Stimulated activated naive CD4-positive, alpha-beta T cell treated with Interleukin-2 at 50 U/mL for 16 hours (primary cell): ENCODE results near the gene PRDX5.

Source experiments
- DNase-seq: peaks from one replicate; lab custom pipeline; 2025; lab: John Stamatoyannopoulos, UW

PRDX5 gene

DNA sequence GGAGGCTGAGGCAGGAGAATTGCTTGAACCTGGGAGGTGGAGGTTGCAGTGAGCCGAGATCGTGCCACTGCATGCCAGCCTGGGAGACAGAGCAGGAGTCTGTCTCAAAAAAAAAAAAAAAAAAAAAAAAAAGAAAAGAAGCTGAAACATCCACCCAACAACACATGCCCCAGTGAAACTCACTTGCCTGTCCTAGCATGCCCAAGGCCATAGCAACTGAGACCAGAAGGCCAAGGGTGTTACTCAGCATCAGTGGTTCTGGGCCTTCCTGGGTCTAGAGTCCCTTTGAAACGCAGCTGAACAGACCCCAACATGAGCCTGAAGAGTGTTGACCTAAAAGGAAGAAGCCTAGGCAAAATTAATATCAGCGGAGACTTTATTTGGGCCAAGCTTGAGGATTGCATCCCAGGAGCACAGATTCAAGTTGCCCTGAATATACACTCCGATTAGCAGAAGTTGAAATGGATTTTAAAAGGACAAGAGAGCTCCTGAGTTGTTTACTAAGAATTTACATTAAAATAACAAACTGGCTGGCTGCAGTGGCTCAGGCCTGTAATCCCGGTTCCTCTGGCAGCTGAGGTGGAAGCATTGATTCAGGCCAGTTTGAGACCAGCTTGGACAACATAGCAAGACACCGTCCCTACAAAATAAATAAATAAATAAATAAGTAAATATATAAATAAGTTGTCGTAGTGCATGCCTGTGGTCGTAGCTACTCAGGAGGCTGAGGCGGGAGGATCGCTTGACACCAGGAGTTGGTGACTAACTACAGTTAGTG, 7.0 kb downstream of the PRDX5 start:
- DNase-seq = no peak

DNA sequence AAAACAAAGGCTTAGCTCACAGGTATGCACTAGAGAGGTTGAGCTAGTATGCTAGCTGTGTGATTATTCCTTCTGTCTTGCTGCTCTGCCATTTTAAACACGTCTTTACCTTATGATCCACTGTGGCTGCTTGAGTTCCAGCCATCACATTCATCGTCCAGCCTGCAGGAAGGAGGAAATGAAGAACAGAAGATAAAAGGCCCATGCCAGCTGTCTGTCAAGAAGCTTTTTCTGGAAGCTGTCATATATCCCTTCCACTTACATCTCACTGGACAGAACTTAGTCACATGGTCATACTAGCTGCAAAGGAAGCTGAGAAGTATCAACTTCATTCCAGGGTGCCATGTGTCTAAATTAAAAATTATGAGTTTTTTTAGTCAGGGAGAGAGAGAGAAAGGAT, 9.5 kb downstream of the PRDX5 start:
- no peak for DNase-seq

DNA sequence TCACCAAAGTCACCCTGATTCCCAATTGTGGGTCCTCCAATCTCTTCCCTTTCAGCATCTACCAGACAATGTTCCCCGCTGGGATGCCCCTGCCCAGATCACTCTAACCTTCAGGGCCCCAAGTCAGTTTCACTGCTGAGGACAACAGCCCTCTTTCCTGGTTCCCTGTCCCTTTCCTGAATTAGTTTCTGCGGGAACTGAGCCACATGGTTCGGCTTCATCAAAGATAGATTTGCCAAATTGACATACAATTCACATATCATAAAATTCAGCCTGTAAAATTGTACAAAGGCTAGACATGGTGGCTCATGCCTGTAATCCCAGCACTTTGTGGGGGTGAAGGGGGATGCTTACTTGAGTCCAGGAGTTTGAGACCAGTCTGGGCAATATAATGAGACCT, 10.1 kb downstream of the PRDX5 start:
- DNase-seq = no peak

DNA sequence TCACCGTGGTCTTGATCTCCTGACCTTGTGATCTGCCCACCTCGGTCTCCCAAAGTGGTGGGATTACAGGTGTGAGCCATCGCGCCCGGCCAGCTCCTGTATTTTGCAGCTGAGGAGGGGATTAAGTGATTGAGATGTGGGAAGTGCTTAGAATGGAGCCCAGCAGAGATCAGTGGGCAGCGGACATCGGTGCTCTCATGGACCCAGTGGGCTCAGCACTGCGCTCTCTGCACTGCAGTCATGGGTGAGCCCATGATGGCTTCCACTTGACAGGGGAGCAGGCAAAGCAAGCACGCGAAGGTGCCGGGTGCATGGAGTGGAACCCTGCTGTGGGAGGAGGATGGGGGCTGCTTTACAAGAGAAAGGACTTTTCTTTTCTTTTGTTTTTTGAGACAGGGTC, 13.0 kb downstream of the PRDX5 start:
- no peak for DNase-seq

DNA sequence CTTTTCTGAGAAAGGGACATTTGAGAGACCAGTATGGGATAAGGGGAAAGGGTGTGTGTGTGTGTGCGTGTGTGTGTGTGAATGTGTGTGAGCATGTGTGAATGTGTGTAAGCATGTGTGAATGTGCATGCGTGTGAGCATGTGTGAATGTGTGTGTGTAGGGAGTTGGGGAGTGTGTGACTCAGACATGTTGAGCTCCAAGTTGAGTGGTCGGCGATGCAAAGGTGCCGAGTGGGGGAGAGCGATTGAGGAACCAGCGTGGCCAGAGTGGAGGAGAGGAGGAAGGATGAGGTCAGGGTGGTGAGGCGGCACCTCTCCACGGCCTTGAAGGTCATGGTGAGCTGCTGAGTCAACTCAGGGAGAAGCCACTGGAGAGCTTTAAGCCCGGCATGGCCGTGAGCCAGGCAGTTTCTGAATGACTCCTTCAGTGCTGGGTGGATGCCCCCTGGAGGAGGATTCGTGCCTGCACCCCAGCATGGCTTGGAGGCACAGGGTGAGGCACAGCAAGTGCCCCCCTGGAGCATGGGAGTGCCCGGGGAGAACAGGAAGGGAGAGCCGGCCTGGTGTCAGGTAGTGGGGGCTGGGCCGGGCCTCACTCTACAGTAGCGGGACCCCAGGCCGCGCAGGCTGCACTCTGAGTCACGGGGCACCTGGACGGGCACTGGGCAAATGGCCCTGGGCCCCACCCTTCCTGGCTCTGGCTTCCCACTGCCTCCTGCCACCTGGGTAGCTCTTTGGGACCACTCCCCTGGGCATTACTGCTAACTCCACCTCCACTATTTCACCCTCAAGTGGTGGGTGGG, 13.8 kb downstream of the PRDX5 start:
- DNase-seq = peak; percentile 66

DNA sequence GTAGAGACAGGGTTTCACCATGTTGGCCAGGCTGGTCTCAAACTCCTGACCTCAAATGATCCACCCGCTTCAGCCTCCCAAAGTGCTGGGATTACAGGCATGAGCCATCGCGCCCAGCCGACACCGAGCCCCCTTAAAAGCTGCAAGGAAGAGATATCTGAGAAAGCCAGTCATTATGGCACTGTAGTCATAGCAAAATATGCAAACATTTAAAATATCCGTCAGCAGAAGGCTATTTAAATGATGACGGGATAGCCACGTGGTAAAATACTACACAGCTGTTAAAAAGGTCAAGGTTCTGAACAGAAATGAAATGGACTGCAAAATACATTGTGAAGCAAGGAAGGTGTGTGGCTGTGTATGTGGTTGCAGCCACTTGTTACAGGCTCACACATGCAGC, 15.6 kb downstream of the PRDX5 start:
- DNase-seq = no peak

DNA sequence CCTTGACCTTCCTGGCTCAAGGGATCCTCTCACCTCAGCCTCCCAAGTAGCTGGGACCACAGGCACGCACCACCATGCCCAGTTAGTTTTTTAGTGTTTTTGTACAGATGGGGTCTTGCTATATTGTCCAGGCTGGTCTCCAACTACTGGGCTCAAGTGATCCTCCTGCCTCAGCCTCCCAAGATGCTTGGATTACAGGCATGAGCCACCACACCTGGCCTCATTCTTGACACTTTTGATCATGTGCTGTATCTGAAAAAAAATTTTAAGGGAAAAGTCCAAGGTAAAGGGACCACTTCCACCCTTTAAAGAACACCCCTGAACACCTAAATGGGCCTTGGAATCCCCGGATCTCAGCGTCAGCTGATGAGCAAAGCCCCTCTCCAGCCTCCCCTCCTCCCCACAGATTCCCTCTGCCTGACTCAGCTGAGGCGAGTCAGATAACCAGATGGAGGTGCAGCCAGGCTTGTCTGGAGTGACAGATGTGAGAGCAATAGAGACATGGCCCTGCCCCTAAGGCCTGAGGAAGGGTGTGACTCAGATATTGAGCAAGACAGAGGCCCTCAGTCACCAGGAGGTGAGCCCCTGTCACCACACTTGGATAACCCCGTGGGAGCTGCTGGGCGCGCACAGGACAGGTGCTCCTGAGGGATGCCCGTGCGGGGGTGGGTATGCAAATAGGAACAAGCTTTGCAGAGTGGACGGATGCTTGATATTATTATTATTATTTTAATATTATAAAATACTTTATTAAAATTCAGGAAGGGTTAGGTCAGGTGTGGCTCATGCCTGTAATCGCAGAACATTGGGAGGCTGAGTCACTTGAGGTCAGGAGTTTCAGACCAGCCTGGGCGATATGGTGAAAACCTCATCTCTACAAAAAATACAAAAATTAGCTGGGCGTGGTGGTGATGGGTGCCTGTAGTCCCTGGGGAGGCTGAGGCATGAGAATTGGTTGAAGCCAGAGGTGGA, 17.1 kb downstream of the PRDX5 start:
- DNase-seq = no peak

DNA sequence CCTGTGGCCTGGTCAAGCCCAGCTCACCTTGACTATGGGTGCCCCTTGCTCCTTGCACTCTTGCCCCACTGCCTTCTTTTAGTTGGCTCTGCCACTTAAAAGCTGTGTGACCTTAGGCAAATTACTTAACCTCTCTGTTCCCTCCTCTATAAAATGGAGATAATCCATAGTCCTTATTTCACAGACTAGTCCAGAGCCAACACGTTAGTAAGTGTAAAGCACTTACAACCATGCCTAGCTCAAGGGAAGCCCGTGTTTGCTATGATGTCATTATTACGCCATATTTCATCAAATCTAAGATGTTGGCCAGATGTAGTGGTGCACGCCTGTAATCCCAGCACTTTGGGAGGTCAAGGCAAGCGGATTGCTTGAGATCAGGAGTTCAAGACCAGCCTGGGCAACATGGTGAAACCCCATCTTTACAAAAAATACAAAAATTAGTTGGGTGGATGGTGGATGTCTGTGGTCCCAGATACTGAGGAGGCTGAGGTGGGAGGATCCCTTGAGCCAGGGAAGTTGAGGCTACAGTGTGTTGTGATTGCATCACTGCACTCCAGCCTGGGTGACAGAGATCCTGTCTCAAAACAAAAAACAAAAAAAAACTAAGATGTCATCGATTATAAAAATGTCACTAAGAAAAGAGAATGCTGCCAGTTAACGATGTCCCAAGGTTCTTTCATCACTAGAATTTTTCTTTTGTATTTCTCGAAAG, 19.8 kb downstream of the PRDX5 start:
- no peak for DNase-seq

DNA sequence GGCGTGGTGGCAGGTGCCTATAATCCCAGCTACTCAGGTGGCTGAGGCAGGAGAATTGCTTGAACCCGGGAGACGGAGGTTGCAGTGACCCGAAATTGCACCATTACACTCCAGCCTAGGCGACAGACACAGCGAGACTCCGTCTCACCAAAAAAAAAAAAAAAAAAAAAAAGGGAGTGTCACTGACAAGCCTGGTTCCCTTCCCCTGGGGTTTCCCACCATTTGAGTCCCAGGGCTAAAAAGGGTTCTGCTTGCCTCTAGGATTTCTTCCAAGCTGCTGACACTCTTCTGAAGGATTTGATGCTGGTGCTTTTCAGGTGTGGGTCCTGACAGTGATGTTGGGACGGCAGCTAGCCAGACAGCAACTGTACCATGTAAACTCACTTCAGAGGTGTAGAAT, 20.8 kb downstream of the PRDX5 start:
- no peak for DNase-seq

DNA sequence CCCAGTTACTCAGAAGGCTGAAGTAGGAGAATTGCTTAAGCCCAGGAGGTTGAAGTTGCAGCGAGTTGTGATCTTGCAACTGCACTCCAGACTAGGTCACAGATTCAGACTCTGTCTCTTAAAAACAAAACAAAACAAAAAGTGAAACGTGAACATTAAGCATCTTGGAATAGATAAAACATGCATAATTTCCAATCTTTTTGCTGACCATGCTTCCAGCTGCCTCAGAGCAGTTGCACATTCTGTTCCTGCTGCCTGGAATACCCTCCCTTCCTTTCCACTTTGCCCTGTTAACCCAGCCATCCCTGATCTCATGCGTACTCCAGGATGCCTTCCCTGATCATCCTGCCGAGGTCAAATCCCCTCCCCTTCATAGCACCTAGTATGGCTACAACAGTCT, 21.4 kb downstream of the PRDX5 start:
- DNase-seq = no peak

DNA sequence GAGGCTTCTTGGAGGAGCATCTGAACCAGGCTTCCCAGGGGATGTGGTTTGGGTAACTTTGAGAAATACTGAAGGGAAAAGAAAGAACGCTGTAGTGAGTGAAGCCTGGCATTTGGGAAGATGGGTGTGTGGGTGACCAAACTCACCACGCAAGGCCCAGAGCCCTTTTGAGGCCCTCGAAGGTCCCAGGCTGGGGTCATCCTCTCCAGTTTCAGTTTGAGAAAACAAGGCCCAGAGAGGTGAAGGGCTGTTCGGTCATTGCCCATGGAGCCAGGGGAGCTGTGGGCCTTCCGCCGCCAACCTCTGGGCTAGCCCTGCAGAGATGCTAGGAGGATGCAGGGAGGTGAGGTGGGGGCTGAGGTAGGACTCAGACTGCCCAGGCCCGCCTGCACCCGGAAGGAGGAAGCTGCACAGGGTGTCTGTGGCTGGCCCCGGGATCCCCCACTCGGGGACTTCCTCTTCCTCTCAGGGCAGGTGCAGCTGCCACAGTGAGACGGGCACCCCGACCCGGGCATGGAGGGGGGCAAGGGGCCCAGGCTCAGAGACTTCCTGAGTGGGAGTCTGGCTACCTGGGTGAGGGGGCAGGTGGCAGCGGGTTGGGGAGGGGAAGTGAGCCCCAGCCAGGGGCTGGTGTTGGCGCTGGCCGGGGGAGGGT, 22.0 kb downstream of the PRDX5 start, which contains the start of gene CCDC88B:
Gene CCDC88B, plus strand, starts transcription at position 451 of the 655 bp plus-strand sequence. Its CDS starts 63 bp downstream, at position 514.
- DNase-seq = peak; percentile 81

DNA sequence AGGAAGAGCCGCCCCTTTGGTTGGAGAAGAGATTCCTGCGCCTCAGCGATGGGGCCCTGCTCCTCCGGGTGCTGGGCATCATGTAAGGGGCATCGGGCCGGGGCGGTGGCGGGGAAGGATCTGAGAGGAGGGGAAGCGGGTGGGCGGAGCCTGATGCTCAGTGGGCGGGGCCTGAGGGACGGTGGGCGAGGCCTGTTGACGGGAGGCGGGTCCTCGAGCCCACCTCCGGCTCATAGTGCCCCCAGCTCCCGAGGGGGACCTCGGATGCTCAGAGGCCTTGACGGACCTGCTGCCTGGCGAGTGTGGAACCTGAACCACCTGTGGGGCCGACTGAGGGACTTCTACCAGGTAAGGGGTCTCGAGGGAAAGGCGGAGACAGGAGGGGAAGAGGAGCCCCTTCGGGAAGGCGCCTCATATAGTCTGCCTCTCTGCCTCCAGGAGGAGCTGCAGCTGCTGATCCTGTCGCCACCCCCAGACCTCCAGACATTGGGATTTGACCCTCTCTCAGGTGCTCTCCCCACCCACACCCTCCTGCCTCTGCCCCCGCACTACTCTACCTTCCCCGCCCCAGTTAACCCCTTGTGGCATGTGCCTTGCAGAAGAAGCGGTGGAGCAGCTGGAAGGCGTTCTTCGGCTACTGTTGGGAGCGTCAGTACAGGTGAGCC, 22.9 kb downstream of the PRDX5 start:
- peak; percentile 64 for DNase-seq

DNA sequence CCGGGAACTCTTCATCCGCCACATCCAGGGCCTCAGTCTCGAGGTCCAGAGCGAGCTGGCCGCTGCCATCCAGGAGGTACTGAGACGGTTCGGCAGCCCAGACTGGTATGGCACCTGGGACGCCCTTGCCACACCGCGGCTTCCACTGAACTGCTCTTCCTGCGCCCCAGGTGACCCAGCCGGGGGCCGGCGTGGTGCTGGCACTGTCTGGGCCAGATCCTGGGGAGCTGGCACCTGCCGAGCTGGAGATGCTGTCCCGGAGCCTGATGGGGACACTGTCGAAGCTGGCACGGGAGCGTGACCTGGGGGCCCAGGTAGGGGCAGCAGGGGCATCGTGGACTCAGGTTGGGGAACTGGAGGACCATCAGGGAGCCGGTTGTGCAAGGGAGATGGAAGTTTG, 23.5 kb downstream of the PRDX5 start:
- no peak for DNase-seq

DNA sequence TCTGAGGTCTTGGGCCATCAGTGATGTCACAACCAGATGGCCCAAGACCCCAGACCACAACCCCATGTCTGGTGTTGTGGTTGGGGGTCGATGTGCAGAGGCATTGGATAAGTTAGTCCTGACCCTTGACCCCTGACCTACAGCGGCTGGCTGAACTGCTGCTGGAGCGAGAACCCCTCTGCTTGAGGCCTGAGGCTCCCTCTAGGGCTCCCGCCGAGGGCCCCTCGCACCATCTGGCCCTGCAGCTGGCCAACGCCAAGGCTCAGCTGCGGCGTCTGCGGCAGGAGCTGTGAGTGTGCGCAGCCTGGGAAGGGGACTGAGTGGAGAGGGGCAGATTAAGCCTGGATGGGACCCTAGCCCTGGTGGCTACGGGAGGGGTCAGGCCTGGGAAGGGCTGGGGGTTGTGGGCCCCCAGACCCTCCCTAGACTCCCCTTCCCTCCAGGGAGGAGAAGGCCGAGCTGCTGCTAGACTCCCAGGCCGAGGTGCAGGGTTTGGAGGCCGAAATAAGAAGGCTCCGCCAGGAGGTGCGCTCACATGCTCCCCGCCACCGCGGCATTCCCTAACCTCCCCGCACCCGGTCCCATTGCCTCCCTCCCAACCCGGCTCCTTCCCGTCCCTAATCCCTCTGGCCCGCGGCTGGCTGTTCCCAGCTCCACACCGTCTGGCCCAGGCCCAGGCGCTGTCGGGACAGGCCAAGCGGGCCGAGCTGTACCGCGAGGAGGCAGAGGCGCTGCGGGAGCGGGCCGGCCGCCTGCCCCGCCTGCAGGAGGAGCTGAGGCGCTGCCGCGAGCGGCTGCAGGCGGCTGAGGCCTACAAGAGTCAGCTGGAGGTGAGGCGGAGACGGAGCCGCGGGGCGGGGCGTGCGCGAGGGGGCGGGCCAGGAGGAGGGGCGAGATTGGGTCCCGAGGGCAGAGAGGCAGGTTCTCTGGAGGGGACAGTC, 24.2 kb downstream of the PRDX5 start:
- DNase-seq = peak; percentile 80

DNA sequence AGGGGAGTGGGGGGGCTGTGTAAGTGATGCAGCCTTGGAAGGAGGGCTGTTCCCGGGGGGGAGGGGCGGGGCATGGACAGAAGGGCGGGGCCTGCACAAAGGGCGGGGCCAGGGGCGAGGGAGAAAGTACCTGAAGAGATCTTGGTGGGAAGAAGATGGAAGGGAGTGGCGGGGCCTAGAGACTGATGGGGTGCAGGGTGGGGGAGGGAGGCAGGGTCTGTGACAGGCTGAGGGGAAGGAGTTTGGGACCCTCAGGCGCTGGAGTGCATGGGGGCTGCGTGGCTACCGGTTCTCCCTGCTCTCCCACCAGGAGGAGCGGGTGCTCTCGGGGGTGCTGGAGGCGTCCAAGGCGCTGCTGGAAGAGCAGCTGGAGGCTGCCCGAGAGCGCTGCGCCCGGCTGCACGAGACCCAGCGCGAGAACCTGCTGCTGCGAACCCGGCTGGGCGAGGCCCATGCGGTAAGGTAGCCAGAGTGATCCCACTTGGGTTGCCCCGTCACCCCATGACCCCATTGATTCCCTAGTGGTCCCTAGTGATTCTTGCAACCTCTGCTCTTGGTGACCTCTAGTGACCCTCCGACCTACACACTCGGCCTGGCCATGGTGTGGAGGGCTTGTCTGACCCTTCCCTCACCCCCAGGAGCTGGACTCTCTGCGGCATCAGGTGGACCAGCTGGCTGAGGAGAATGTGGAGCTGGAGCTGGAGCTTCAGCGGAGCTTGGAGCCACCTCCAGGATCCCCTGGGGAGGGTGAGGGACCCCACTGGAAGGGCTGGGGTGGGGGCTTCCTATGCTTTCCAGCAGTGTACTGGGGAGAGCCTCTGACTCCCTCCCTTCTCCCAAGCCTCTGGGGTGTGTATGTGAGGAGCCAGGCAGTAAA, 25.2 kb downstream of the PRDX5 start:
- DNase-seq = no peak

DNA sequence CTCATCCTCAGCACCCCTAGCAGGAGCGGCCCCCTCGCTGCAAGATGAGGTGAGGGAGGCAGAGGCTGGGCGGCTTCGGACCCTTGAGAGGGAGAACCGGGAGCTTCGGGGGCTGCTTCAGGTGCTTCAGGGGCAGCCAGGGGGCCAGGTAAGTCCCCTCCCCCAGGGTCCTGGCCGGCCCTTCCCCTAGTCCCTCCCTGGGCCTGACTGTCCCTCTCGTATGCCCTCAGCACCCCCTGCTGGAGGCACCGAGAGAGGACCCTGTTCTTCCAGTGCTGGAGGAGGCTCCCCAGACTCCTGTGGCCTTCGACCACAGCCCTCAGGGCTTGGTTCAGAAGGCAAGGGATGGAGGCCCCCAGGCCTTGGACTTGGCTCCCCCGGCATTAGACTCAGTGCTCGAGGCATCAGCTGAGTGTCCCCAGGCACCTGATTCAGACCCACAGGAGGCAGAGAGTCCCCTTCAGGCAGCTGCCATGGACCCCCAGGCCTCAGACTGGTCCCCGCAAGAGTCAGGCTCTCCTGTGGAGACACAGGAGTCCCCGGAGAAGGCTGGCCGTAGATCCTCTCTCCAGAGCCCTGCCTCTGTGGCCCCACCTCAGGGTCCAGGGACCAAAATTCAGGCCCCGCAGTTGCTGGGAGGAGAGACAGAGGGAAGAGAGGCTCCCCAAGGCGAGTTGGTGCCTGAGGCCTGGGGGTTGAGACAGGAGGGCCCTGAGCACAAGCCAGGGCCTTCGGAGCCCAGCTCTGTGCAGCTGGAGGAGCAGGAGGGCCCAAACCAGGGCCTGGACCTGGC, 26.0 kb downstream of the PRDX5 start:
- DNase-seq = no peak

DNA sequence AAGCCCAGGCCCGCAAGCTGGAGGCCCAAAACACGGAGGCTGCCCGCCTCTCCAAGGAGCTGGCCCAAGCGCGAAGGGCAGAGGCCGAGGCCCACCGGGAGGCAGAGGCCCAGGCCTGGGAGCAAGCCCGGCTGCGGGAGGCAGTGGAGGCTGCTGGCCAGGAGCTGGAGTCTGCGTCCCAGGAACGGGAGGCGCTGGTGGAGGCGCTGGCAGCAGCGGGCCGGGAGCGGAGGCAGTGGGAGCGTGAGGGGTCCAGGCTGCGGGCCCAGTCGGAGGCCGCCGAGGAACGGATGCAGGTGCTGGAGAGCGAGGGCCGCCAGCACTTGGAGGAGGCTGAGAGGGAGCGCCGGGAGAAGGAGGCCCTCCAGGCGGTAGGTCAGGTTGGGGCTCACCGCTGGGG, 26.9 kb downstream of the PRDX5 start:
- no peak for DNase-seq
